Measurements from ENCODE around the gene TFF3. TPM values are rescaled to one million over a fixed set of nuclear protein-coding genes. Genes with fewer than 3 reads are reported as not detected.

TFF3 gene
- total and polyA plus RNA-seq, 2 experiments from 2014 or later: 1.2 to 3.3 TPM

- TF ChIP-seq CTCF (conservative IDR thresholded peaks at IDR 0.05; ENCODE audit: low read depth in 2 of 2) (no peak), REST (IDR thresholded peaks at IDR 0.05; ENCODE audit: unreplicated experiment) (no peak), POLR2AphosphoS5 (IDR thresholded peaks at IDR 0.05; ENCODE audit: low read depth) (no peak), STAT1 (IDR thresholded peaks at IDR 0.05; ENCODE audit: unreplicated experiment) (no peak)
Observed at GRCh38 chr21:42262831-42263231, 52.4 kb downstream of the TFF3 start (continued).

DNA sequence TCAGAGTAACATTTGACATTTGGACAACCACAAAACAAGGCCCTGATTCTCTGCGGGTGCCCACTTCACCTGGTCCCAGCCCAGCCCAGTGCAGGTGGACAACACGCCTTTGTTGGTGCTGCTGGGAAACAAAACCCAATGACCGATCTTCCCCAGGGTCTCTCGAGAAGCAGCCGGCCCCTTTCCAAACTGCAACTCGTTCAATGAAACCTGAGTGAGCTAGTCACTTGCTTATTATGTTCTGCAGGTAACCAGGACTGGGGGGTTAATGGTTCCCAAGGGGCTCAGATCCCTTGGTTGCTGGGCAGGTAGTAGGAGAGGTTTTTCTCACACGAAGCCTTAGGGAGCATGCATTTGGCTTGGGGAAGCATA, 53.4 kb downstream of the TFF3 start:
- no peak overlapping the region for H3K4me2 ChIP-seq
- H3F3A ChIP-seq (replicated peaks; ENCODE audit: low read depth): no peaks in the 10 kb centered on the region
- H3K36me3 ChIP-seq (ENCODE audit: insufficient read depth): no peaks in the 10 kb centered on the region
- Mint-ChIP-seq H3K27me3 (ENCODE audit: insufficient read depth, low read depth, poor library complexity) (peaks cover 5% of the 10 kb centered on the region), H3K4me3 (no peak overlapping the region), H3K36me3 (ENCODE audit: low read depth) (no peaks in the 10 kb centered on the region; the same call in 2 of the 3 replicates), H3K9me3 (no peaks in the 10 kb centered on the region), H3K4me1 (peaks cover 17% of the 10 kb centered on the region), H3K27ac (no peak overlapping the region)
- no peak overlapping the region for H2AFZ ChIP-seq
- DNase-seq (ENCODE audit: low spot score) (no peak), ATAC-seq (no peak)
- no peaks in the 10 kb centered on the region for H3K79me2 ChIP-seq (replicated peaks; ENCODE audit: insufficient read depth)
- no peak overlapping the region for H3K27ac ChIP-seq (ENCODE audit: low read depth)
- no peaks in the 10 kb centered on the region for H3K27me3 ChIP-seq (ENCODE audit: insufficient read depth)
- H3K9me2 ChIP-seq (ENCODE audit: insufficient read depth): no peaks in the 10 kb centered on the region
- H3K4me1 ChIP-seq (ENCODE audit: insufficient read depth): no peaks in the 10 kb centered on the region
- no peak for TF ChIP-seq EZH2phosphoT487 (IDR thresholded peaks at IDR 0.05; ENCODE audit: unreplicated experiment)
- TF ChIP-seq ETS1 (IDR thresholded peaks at IDR 0.05): no peak
- no peak for TF ChIP-seq JUNB (IDR thresholded peaks at IDR 0.05; ENCODE audit: unreplicated experiment)
- TF ChIP-seq, protein P1, sequence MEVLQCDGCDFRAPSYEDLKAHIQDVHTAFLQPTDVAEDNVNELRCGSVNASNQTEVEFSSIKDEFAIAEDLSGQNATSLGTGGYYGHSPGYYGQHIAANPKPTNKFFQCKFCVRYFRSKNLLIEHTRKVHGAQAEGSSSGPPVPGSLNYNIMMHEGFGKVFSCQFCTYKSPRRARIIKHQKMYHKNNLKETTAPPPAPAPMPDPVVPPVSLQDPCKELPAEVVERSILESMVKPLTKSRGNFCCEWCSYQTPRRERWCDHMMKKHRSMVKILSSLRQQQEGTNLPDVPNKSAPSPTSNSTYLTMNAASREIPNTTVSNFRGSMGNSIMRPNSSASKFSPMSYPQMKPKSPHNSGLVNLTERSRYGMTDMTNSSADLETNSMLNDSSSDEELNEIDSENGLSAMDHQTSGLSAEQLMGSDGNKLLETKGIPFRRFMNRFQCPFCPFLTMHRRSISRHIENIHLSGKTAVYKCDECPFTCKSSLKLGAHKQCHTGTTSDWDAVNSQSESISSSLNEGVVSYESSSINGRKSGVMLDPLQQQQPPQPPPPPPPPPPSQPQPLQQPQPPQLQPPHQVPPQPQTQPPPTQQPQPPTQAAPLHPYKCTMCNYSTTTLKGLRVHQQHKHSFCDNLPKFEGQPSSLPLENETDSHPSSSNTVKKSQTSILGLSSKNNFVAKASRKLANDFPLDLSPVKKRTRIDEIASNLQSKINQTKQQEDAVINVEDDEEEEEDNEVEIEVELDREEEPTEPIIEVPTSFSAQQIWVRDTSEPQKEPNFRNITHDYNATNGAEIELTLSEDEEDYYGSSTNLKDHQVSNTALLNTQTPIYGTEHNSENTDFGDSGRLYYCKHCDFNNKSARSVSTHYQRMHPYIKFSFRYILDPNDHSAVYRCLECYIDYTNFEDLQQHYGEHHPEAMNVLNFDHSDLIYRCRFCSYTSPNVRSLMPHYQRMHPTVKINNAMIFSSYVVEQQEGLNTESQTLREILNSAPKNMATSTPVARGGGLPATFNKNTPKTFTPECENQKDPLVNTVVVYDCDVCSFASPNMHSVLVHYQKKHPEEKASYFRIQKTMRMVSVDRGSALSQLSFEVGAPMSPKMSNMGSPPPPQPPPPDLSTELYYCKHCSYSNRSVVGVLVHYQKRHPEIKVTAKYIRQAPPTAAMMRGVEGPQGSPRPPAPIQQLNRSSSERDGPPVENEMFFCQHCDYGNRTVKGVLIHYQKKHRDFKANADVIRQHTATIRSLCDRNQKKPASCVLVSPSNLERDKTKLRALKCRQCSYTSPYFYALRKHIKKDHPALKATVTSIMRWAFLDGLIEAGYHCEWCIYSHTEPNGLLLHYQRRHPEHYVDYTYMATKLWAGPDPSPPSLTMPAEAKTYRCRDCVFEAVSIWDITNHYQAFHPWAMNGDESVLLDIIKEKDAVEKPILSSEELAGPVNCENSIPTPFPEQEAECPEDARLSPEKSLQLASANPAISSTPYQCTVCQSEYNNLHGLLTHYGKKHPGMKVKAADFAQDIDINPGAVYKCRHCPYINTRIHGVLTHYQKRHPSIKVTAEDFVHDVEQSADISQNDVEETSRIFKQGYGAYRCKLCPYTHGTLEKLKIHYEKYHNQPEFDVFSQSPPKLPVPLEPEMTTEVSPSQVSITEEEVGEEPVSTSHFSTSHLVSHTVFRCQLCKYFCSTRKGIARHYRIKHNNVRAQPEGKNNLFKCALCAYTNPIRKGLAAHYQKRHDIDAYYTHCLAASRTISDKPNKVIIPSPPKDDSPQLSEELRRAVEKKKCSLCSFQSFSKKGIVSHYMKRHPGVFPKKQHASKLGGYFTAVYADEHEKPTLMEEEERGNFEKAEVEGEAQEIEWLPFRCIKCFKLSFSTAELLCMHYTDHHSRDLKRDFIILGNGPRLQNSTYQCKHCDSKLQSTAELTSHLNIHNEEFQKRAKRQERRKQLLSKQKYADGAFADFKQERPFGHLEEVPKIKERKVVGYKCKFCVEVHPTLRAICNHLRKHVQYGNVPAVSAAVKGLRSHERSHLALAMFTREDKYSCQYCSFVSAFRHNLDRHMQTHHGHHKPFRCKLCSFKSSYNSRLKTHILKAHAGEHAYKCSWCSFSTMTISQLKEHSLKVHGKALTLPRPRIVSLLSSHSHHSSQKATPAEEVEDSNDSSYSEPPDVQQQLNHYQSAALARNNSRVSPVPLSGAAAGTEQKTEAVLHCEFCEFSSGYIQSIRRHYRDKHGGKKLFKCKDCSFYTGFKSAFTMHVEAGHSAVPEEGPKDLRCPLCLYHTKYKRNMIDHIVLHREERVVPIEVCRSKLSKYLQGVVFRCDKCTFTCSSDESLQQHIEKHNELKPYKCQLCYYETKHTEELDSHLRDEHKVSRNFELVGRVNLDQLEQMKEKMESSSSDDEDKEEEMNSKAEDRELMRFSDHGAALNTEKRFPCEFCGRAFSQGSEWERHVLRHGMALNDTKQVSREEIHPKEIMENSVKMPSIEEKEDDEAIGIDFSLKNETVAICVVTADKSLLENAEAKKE (CRISPR knock-in tag; IDR thresholded peaks at IDR 0.05): no peak
- no peaks in the 10 kb centered on the region for H4K20me1 ChIP-seq (replicated peaks; ENCODE audit: insufficient read depth)
- no peak overlapping the region for H3K4me3 ChIP-seq

All from GM23338 (cell line).